Superior temporal gyrus (tissue), 1 donor: Measurements from ENCODE around the gene TMEM114.

ENCODE experiments used
- DNase-seq: peaks from one replicate; pipeline ENCODE4 v3.0.0-alpha.2; 2016; ENCODE audit errors: extremely low spot score

The TMEM114 gene

DNA sequence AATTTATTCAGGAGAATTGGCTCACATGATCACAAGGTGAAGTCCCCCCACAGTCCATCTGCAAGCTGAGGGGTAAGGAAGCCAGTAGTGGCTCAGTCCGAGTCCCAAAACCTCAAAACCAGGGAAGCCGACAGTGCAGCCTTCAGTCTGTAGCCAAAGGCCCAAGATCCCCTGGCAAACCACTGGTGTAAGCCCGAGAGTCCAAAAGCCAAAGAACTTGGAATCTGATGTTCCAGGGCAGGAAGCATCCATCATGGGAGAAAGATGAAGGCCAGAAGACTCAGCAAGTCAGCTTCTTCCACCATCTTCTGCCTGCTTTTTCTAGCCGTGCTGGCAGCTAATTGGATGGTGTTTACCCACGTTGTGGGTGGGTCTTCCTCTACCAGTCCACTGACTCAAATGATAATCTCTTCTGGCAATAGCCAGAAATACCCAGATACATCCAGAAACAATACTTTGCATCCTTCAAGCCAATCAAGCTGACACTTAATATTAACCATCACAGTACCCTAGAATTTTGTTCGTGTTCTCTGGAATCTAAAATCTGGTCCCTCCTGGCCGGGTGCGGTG is 40.4 kb downstream of the TMEM114 start:
- DNase-seq, result no peak

DNA sequence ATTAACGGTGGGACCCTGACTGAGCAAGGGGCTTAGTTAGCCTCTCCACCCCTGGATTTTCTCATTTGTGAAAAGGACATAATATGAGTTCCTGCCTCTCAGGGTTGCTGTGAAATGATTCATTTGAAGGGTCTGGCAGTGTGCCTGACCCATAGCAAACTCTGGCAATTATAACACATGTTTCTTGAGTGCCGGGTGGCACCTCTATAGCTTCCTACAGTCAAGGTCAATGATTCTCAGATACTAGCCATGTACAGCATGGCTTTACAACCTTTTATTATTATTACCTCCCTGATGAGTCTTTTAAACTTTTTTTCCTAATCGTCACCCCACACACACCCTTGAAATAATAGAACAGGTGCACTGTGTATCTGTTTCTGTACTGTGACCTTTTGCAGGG is 42.1 kb downstream of the TMEM114 start:
- DNase-seq, result no peak

- DNase-seq, result no peak
Observed at GRCh38 chr16:8547762-8548161, 42.5 kb downstream of the TMEM114 start.

GRCh38 chr16:8544406-8544805 is 45.9 kb downstream of the TMEM114 start:
- DNase-seq, result no peak

DNA sequence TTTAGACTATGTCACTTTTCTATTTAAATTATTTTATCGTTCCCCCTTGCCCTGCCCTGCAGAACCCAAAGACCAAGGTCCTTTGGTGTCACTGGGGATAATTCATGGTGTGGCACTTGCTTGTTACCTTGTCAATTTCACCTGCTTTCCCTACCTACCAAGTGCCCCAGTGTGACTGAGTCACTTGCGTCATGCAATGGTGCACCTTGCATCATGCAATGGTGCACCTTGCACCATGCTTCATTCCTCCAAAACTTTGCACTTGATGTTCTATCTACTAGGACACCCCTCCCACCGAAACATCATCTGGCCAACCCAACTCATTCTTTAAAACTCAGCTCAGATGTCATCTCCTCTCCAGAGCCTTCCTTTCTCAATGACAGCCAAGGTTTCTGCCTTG is 47.1 kb downstream of the TMEM114 start:
- no peak for DNase-seq

GRCh38 chr16:8542393-8542792 is 47.9 kb downstream of the TMEM114 start:
- no peak for DNase-seq

- no peak for DNase-seq
Observed at GRCh38 chr16:8541868-8542267, 48.4 kb downstream of the TMEM114 start.

- DNase-seq, result no peak
Observed at GRCh38 chr16:8537691-8538342, 52.5 kb downstream of the TMEM114 start.

DNA sequence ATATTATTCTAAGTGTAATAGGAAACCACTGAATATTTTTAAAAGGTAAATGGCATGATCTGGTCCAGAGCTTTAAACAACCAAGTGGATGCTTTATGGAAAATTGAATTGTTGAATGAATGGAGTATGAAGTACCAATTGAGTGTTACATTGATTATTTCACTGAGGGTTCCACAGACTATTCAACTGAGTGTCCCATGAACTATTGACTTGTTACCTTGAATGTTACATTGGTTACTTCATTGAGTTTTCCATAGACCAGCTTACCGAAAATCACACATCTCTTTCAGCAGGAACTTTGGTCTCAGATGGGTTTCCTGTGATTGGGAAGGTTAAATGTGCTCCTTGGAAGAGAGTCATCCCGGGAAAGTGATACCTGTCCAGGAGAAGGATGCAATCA is 56.8 kb downstream of the TMEM114 start:
- DNase-seq, result no peak

GRCh38 chr16:8530752-8531384 is 59.4 kb downstream of the TMEM114 start:
- DNase-seq, result no peak

- DNase-seq, result no peak
Observed at GRCh38 chr16:8528471-8528870, 61.8 kb downstream of the TMEM114 start.

DNA sequence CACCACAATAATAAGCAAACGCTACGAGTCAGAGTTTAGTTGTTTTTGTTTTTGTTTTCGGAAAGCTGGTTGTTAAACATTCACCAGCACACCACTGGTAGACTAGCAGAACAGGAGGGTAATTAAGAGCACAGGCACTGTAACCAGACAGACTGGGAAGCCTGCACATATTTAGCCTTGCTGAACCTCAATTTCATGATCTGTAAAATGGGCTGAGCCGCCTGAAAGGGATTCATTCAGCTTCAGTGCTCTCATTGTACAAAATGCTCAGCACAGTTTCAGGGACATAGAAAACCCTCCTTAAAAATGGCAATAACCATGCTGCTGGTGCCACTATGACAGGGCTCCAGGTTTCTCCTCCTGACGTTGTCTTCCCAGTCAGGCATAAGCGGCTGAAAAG is 66.4 kb downstream of the TMEM114 start:
- no peak for DNase-seq

- DNase-seq, result no peak
Observed at GRCh38 chr16:8522757-8523156, 67.6 kb downstream of the TMEM114 start.

- no peak for DNase-seq
Observed at GRCh38 chr16:8519643-8520042, 70.7 kb downstream of the TMEM114 start.
